22Rv1 (cell line): ENCODE results near the gene ASAP2.

ENCODE experiments used
- H3K27ac ChIP-seq: fragments of 450-650 bp; 2 replicates; pipeline ENCODE4 v1.5.1; 2017
- CTCF ChIP-seq: fragments of 450-650 bp; IDR thresholded peaks from 2 replicates; pipeline ENCODE4 v1.5.1; 2017; ENCODE audit warnings: mild to moderate bottlenecking
- ZFX ChIP-seq: fragments of 450-650 bp; IDR thresholded peaks from 2 replicates; pipeline ENCODE4 v1.6.1; 2017; ENCODE audit warnings: antibody characterized with exemption, borderline replicate concordance

The ASAP2 gene

GRCh38 chr2:9451231-9451630 is 244.6 kb downstream of the ASAP2 start:
- 0 out of 2 replicates have a peak overlapping the region, but pooled peaks have one; percentile 10 for H3K27ac ChIP-seq
- TF ChIP-seq ZFX, result no peak
- TF ChIP-seq CTCF, result no peak
